Colonic mucosa (tissue), 4 donors: Measurements from ENCODE around the gene ATF4. TPM values are rescaled to one million over a fixed set of nuclear protein-coding genes. Genes with fewer than 3 reads are reported as not detected.

Source experiments
- DNase-seq: peaks from one replicate; pipeline ENCODE4 v3.0.0-alpha.2; 2020
- H3K27ac ChIP-seq: fragments of 200-600 bp; one replicate; pipeline ENCODE4 v1.8.0; 2021
- H3K27me3 ChIP-seq: fragments of 200-600 bp; one replicate; pipeline ENCODE4 v1.8.0; 2021
- H3K36me3 ChIP-seq: fragments of 200-600 bp; one replicate; pipeline ENCODE4 v1.8.0; 2021
- H3K4me1 ChIP-seq: fragments of 200-600 bp; one replicate; pipeline ENCODE4 v1.8.0; 2021; ENCODE audit warnings: mild to moderate bottlenecking
- H3K4me3 ChIP-seq: fragments of 200-600 bp; one replicate; pipeline ENCODE4 v1.8.0; 2021
- H3K9ac ChIP-seq, 2 donors: one replicate each; pipeline ENCODE4 v1.7.0; 2013; ENCODE audit warnings: control low read depth in 2 of 2, low read depth in 2 of 2, low read length in 2 of 2
- H3K9me3 ChIP-seq: fragments of 200-600 bp; one replicate; pipeline ENCODE4 v1.8.0; 2021
- intact Hi-C: fragments of 100-400 bp; cut with DNase I; formaldehyde crosslinking; loops from one replicate; pipeline ENCODE4 v1.14.1; 2022
- total RNA-seq, 2 donors: library from RNA; stranded (reverse); fragmentation: NEBNext Ultra II Directional in 1 of 2; extraction: Animal tissue kit (Norgen Biotek cat#: 25700) in 1 of 2; gene quantifications; one replicate each; pipeline ENCODE4 v1.2.1, GENCODE V29; 2021
- TF ChIP-seq, protein P1 (sequence below): fragments of 200-600 bp; IDR thresholded peaks from one replicate; pipeline ENCODE4 v1.8.0; 2022; ENCODE audit warnings: antibody characterized with exemption, mild to moderate bottlenecking
- donor health status: healthy.
- donor health status: DM: no; HTN: no; CAD: no.
- donor health status: DM: no; HTN: no; CAD: no.

ATF4 gene
- total RNA-seq, 2 donors from 2014 or later, result 279 to 302 TPM

DNA sequence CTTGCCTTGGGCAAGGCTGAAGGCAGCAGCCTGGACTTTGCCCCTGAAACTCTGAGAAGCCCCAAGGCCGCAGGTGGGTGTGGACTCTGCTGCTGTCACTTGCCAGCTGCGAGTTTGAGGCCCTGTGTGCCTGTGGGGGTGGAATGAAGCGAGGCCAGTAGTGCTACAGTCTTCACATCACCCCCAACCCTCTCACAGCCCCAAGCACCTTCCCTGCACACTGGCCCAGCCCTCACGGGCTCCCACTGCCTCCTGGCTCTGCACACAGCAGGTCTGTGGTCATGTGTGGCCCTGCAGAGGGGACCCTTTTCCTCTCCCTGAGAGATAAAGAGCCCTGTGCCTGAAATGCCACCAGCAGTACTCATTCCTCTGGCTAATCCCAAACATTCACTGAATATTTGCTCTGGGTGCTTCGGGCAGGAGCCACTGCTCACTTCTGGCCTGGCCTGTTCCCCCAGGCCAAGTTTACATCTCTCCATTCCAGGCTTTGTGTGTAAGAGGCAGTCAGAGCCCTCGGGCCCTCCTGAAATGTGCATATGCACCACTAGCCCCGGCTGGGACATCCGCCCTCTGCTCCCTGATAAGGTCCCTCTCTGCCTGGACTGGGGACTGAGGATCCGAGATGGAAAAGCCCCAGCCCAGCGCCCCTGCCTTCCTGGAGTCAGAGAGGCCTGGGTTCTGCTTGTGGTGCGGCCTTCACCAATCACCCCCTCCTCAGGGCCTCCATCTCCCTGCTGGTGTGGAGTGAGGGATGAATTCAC lies 45.8 kb upstream of the ATF4 start:
- Histone ChIP-seq H3K4me1 (peaks cover 29% of the 10 kb centered on the region), H3K27ac (peak overlapping the region; percentile 69), H3K9me3 (no peaks in the 10 kb centered on the region), H3K27me3 (no peaks in the 10 kb centered on the region), H3K9ac (peak overlapping the region in 1 of 2 donors; percentile 4), H3K4me3 (peak overlapping the region; percentile 14), H3K36me3 (no peaks in the 10 kb centered on the region)
- intact Hi-C loops, result no loop called here
- peak; percentile 83 for DNase-seq
- TF ChIP-seq, protein P1, sequence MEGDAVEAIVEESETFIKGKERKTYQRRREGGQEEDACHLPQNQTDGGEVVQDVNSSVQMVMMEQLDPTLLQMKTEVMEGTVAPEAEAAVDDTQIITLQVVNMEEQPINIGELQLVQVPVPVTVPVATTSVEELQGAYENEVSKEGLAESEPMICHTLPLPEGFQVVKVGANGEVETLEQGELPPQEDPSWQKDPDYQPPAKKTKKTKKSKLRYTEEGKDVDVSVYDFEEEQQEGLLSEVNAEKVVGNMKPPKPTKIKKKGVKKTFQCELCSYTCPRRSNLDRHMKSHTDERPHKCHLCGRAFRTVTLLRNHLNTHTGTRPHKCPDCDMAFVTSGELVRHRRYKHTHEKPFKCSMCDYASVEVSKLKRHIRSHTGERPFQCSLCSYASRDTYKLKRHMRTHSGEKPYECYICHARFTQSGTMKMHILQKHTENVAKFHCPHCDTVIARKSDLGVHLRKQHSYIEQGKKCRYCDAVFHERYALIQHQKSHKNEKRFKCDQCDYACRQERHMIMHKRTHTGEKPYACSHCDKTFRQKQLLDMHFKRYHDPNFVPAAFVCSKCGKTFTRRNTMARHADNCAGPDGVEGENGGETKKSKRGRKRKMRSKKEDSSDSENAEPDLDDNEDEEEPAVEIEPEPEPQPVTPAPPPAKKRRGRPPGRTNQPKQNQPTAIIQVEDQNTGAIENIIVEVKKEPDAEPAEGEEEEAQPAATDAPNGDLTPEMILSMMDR, result no peak

DNA sequence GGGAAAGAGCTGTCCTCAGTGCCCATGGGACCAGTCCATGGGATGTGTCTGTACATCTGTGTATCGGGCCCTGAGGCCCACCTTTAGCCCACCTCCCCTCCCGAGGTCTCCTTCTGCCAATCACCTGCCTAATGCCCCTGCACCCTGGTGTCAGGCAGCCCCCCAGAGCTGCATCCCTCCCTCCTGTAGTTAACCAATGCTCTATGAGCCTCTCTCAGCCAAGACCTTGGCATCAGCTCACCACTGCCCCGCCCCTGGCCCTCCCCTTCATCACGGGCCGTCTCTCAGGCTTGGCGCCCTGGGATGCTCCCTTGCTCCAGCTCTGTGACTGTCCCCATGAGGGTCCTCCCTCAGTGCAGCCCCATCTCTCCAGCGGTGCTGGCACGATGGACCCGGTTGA lies 45.0 kb upstream of the ATF4 start:
- Histone ChIP-seq H3K36me3 (no peaks in the 10 kb centered on the region), H3K4me1 (peaks cover 24% of the 10 kb centered on the region), H3K9ac (no peak overlapping the region), H3K4me3 (no peak overlapping the region), H3K27ac (no peak overlapping the region), H3K9me3 (no peaks in the 10 kb centered on the region), H3K27me3 (no peaks in the 10 kb centered on the region)
- TF ChIP-seq, protein P1, result no peak
- no peak for DNase-seq
- intact Hi-C loops, result no loop called here

DNA sequence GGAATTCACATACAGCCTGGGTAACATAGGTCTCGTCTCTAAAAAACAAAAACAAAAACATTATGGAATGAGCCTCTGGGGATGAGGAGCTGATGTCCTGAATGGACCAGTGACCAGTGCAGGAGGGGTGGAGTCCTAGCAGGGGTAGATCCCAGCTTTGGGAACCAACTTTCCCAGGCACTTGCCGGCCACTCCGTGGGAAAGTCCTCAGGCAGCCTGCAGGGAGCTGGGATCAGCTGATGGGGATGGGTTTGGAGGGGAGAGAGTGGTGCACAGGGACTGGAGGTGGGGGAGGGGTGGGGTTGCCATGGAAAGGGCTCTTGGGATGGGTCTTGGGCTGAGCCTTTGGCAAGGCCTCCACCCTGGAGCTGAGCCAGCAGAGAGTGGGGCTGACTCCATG lies 44.5 kb upstream of the ATF4 start:
- no peak overlapping the region for H3K27ac ChIP-seq
- no peak overlapping the region for H3K9ac ChIP-seq

DNA sequence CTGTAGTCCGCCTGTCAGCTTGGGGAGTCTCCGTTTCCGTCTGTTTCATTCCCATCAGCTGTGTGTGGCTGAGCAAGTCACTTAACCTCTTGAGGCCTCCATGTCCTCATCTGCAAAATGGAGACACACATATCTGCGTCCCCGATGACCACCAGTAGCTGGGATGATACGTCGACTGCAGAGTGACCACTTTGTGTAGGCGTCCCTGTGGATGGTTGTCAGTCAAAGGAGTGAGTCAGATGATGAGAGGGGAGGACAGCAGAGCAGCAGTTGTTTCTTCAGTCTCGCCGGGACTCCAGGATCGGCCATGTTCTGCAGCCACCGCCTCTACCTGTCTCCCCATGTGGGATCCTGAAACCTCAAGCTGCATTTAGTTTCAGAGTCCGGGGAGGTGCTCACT lies 43.7 kb upstream of the ATF4 start:
- TF ChIP-seq, protein P1, result no peak
- Histone ChIP-seq H3K4me1 (peaks cover 18% of the 10 kb centered on the region), H3K27ac (no peak overlapping the region), H3K4me3 (no peak overlapping the region), H3K27me3 (no peaks in the 10 kb centered on the region), H3K9me3 (no peaks in the 10 kb centered on the region), H3K9ac (no peak overlapping the region), H3K36me3 (no peaks in the 10 kb centered on the region)
- intact Hi-C loops, result no loop called here
- DNase-seq, result no peak

More for the DNA sequence above, 44.5 kb upstream of the ATF4 start:
- H3K4me3 ChIP-seq, result no peak overlapping the region
- H3K27me3 ChIP-seq, result no peaks in the 10 kb centered on the region
- no peaks in the 10 kb centered on the region for H3K9me3 ChIP-seq
- intact Hi-C loops, result no loop called here
- TF ChIP-seq, protein P1, result no peak
- DNase-seq, result no peak
- no peaks in the 10 kb centered on the region for H3K36me3 ChIP-seq
- H3K4me1 ChIP-seq, result peaks cover 24% of the 10 kb centered on the region

DNA sequence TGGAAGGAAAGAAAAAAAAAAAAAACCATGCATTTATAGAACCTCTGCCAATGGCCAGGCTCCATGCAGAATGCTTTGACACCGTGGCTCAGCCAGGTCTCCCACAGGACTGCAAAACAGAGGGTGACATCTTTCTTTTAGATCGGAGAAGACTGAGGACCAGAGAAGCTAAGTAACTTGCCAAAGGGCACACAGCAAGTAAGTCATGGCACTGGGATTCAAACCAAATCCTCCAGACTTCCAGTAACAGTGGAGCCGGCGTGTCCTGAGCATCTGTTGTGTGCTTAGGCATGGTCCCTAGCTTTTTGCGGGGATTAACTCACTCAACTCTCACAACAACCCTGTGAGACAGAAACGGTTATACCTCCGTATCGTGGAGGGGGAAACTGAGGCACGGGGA lies 42.8 kb upstream of the ATF4 start:
- Histone ChIP-seq H3K9me3 (no peaks in the 10 kb centered on the region), H3K9ac (no peak overlapping the region), H3K27me3 (no peaks in the 10 kb centered on the region), H3K4me3 (no peak overlapping the region), H3K27ac (no peak overlapping the region), H3K36me3 (no peaks in the 10 kb centered on the region), H3K4me1 (peaks cover 13% of the 10 kb centered on the region)
- intact Hi-C loops, result no loop called here
- TF ChIP-seq, protein P1, result no peak
- DNase-seq, result no peak
